ENCODE results near the gene MTERF4. TPM values are rescaled to one million over a fixed set of nuclear protein-coding genes. Genes with fewer than 3 reads are reported as not detected.

The MTERF4 gene
- polyA plus RNA-seq, 1 donor from 2014 or later: 142 TPM

DNA sequence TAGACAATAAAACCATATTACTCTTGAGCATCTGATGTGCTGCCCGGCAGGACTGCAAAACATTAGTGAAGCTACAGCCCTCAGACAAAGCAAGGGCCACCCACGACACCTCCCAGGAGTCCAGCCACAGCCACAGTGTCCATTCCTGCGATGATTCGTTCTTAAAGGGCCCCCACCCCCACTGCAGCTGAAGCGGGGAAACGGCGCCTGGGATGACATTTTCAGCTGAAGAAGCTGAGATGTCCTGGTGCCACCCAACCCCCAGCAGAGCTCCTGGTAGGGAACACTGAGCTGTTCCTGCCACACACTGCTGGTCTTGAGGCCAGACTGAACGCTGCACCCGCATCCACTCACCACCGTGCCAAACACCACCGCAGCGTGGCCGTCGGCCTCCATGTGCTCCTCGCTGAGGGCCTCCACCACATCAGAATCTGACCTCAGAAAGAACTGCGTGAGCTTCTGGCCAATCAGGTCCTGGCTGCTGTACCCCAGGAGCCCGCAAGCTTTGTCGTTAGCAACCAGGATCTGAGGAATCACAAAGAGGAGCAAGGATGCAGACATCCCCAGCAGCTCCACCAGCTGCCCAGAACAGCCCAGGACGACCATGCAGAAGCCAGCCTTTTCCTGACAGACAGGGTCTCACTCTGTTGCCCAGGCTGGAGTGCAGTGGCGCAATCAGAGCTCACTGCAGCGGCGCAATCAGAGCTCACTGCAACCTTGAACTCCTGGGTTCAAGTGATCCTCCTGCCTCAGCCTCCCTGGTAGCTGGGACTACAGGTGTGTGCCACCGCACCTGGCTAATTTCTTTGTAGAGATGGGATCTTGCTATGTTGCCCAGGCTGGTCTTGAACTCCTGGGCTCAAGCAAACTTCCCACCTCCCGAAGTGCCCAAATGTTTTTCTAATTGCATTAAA, 37.7 kb upstream of the MTERF4 start:
- no peaks in the 10 kb centered on the region for H4K20me1 ChIP-seq (ENCODE audit: insufficient read depth)
- H3K9me3 ChIP-seq (ENCODE audit: low read length): no peaks in the 10 kb centered on the region
- no peaks in the 10 kb centered on the region for H3K27me3 ChIP-seq (ENCODE audit: insufficient read depth, low read depth, low read length)
- H2AFZ ChIP-seq (ENCODE audit: low read depth, low read length): no peak overlapping the region
- H3K4me3 ChIP-seq (ENCODE audit: low read length): no peak overlapping the region
- H3K27ac ChIP-seq (ENCODE audit: low read length): no peak overlapping the region
- no peaks in the 10 kb centered on the region for H3K9me2 ChIP-seq (ENCODE audit: insufficient read depth, low read length)
- no peak overlapping the region for H3K4me2 ChIP-seq (ENCODE audit: low read length)
- H3K9ac ChIP-seq (ENCODE audit: low read length): no peak overlapping the region
- no peak for TF ChIP-seq EP300 (conservative IDR thresholded peaks at IDR 0.05; ENCODE audit: poor library complexity, severe bottlenecking)
- TF ChIP-seq EZH2 (IDR thresholded peaks at IDR 0.05; ENCODE audit: borderline replicate concordance, insufficient read depth, low read length, poor library complexity, severe bottlenecking): no peak
- no peaks in the 10 kb centered on the region for H3K36me3 ChIP-seq (ENCODE audit: insufficient read depth, low read length)
- H3F3A ChIP-seq (ENCODE audit: insufficient read depth, low read length, poor library complexity, severe bottlenecking): no peaks in the 10 kb centered on the region
- H3K79me2 ChIP-seq (replicated peaks; ENCODE audit: insufficient read depth, low read length): no peaks in the 10 kb centered on the region

DNA sequence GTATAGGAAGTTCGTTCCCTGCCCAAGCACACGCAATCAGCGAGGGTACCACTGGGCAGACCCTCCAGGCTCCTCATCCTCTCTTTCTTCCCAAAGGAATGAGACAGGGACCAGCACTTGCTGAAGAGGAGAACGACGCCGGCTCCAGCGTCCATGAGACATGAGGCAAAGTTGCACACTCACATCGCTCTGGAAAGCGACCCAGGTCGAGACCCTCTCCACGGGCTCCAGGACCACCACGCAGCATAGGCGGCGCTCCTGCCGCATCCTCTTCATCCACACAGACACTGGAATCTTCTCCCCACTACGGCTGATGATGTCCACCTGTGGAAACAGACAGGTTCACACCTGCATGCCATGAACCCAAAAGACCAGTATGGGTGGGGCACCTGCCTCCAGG, 36.4 kb upstream of the MTERF4 start:
- Histone ChIP-seq H3F3A (ENCODE audit: insufficient read depth, low read length, poor library complexity, severe bottlenecking) (no peaks in the 10 kb centered on the region), H3K9ac (ENCODE audit: low read length) (no peak overlapping the region), H3K9me2 (ENCODE audit: insufficient read depth, low read length) (no peaks in the 10 kb centered on the region), H3K4me2 (ENCODE audit: low read length) (no peak overlapping the region), H4K20me1 (ENCODE audit: insufficient read depth) (no peaks in the 10 kb centered on the region), H3K4me3 (ENCODE audit: low read length) (no peak overlapping the region), H3K27ac (ENCODE audit: low read length) (no peak overlapping the region), H3K27me3 (ENCODE audit: insufficient read depth, low read depth, low read length) (no peaks in the 10 kb centered on the region), H3K79me2 (replicated peaks; ENCODE audit: insufficient read depth, low read length) (no peaks in the 10 kb centered on the region), H2AFZ (ENCODE audit: low read depth, low read length) (no peak overlapping the region), H3K9me3 (ENCODE audit: low read length) (no peaks in the 10 kb centered on the region), H3K36me3 (ENCODE audit: insufficient read depth, low read length) (no peaks in the 10 kb centered on the region)
- no peak for TF ChIP-seq POLR2AphosphoS5 (IDR thresholded peaks at IDR 0.05)
- TF ChIP-seq CTCF (IDR thresholded peaks at IDR 0.05; ENCODE audit: poor library complexity, severe bottlenecking): no peak
- TF ChIP-seq EZH2 (IDR thresholded peaks at IDR 0.05; ENCODE audit: borderline replicate concordance, insufficient read depth, low read length, poor library complexity, severe bottlenecking): no peak
- no peak for TF ChIP-seq EP300 (conservative IDR thresholded peaks at IDR 0.05; ENCODE audit: poor library complexity, severe bottlenecking)
- TF ChIP-seq MXI1 (conservative IDR thresholded peaks at IDR 0.05; ENCODE audit: poor library complexity, severe bottlenecking): no peak
- TF ChIP-seq, protein P1, sequence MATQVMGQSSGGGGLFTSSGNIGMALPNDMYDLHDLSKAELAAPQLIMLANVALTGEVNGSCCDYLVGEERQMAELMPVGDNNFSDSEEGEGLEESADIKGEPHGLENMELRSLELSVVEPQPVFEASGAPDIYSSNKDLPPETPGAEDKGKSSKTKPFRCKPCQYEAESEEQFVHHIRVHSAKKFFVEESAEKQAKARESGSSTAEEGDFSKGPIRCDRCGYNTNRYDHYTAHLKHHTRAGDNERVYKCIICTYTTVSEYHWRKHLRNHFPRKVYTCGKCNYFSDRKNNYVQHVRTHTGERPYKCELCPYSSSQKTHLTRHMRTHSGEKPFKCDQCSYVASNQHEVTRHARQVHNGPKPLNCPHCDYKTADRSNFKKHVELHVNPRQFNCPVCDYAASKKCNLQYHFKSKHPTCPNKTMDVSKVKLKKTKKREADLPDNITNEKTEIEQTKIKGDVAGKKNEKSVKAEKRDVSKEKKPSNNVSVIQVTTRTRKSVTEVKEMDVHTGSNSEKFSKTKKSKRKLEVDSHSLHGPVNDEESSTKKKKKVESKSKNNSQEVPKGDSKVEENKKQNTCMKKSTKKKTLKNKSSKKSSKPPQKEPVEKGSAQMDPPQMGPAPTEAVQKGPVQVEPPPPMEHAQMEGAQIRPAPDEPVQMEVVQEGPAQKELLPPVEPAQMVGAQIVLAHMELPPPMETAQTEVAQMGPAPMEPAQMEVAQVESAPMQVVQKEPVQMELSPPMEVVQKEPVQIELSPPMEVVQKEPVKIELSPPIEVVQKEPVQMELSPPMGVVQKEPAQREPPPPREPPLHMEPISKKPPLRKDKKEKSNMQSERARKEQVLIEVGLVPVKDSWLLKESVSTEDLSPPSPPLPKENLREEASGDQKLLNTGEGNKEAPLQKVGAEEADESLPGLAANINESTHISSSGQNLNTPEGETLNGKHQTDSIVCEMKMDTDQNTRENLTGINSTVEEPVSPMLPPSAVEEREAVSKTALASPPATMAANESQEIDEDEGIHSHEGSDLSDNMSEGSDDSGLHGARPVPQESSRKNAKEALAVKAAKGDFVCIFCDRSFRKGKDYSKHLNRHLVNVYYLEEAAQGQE (IDR thresholded peaks at IDR 0.05; ENCODE audit: borderline replicate concordance): no peak
- no peak for TF ChIP-seq RAD21 (conservative IDR thresholded peaks at IDR 0.05)
- TF ChIP-seq SMC3 (conservative IDR thresholded peaks at IDR 0.05; ENCODE audit: poor library complexity): no peak
- no peak for TF ChIP-seq TAF1 (IDR thresholded peaks at IDR 0.05; ENCODE audit: low read depth)
